HL-60 (cell line): ENCODE measurements around the gene IPO11.
"Not testable (repeated sequence)": the region's sequence is repeated elsewhere in the genome, so short reads cannot be mapped to it uniquely, and the experiment has no call there.

Experiments used
- DNase-seq, 2 experiments: peaks; one replicate each; pipeline ENCODE4 v3.0.0-alpha.2; 2010 to 2020; ENCODE audit warnings: low read depth in 1 of 2, low spot score in 1 of 2
- H3K27ac ChIP-seq: fragments of 250-450 bp; sonication (Bioruptor Pico); replicated peaks from 2 replicates; pipeline ENCODE4 v1.5.1; 2020; ENCODE audit warnings: mild to moderate bottlenecking, moderate library complexity
- H3K27me3 ChIP-seq: fragments of 250-450 bp; sonication (Bioruptor Pico); 2 replicates; pipeline ENCODE4 v1.5.1; 2021; ENCODE audit warnings: mild to moderate bottlenecking, moderate library complexity; ENCODE audit not compliant: insufficient read depth, poor library complexity, severe bottlenecking
- H3K4me3 ChIP-seq: replicated peaks from 2 replicates; pipeline ENCODE4 v1.5.1; 2011; ENCODE audit warnings: mild to moderate bottlenecking, control low read depth, low read length; ENCODE audit not compliant: insufficient read depth
- CTCF ChIP-seq: IDR thresholded peaks from one replicate; pipeline ENCODE4 v1.5.1; 2011; ENCODE audit warnings: low read length, control low read depth, inconsistent platforms; ENCODE audit not compliant: insufficient read depth
- GABPA ChIP-seq: IDR thresholded peaks from 2 replicates; pipeline ENCODE4 v1.6.1; 2012; ENCODE audit warnings: low read depth
- POLR2AphosphoS5 ChIP-seq: IDR thresholded peaks from 2 replicates; pipeline ENCODE4 v1.6.1; 2012; ENCODE audit warnings: low read depth
- REST ChIP-seq: IDR thresholded peaks from 2 replicates; pipeline ENCODE4 v1.6.1; 2012; ENCODE audit warnings: low read depth; ENCODE audit not compliant: insufficient replicate concordance
- SPI1 ChIP-seq: IDR thresholded peaks from 2 replicates; pipeline ENCODE4 v1.6.1; 2012; ENCODE audit warnings: low read depth, mild to moderate bottlenecking, borderline replicate concordance

The IPO11 gene

DNA sequence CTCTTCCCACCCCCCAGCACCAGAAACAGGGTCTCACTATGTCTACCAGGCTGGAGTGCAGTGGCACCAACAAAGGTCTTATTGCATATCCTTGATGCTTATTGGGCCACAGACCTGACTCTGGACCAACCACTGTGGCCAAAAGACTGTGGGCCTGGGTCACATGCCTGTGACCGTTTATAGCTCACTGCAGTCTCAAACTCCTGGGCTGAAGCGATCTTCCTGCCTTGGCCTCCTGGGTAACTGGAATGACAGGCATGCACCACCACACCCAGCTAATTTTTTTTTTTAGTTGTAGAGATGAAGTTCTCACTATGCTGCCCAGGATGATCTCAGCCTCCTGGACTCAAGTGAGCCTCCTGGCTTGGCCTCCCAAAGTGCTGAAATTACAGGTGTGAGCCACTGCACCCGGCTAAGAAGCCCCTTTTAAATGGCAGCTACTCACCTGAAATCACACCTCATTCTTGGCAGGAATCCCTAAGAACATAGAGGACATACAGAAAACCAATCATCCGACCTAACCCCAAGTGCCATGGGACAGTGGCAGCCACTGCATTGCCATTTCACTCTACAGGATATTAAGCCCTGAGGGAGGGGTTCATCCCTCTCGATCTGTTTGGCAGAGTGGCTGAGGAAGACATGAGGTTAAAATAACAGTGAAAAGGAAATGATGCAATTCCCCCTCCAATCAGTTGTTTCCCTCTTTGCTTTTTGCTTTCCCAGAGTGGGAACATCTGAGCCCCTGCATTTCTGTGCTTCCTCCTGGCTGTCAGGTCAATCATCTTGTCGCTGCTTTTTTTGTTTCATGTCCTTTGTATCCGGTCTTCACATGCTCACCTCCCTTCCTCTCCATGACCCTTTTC lies 240.7 kb downstream of the IPO11 start:
- Histone ChIP-seq H3K4me3 (no peak overlapping the region), H3K27ac (no peak overlapping the region), H3K27me3 (no peaks in the 10 kb centered on the region)
- DNase-seq = peak in 1 of 2 experiments; percentile 8
- TF ChIP-seq POLR2AphosphoS5 = no peak
- TF ChIP-seq GABPA = no peak
- no peak for TF ChIP-seq REST
- TF ChIP-seq SPI1 = no peak
- TF ChIP-seq CTCF = no peak

DNA sequence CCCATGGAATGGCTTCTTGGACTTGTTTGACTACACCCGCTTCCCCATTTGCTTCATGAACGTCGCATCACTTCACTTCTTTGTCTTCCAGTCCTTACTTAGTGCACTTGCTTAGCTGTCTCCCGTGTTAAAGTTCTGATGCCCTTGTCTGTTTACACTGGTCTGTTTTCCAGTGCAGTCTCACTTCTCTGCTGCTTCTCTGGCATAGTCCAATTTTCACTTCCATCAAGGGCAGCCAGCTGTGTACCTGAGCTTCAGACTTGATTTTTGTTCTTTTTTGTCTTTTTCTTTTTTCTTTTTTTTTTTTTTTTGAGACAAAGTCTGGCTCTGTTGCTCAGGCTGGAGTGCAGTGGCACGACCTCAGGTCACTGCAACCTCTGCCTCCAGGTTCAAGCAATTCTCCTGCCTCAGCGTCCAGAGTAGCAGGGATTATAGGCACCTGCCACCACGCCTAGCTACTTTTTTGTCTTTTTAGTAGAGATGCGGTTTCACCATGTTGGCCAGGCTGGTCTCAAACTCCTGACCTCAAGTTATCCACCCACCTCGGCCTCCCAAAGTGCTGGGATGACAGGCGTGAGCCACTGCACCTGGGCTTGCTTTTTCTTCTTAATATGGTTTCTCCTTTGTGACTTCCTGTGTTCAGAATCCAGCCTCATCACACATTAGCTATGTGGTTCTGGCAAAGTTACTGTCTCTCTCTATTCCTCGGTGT lies 241.5 kb downstream of the IPO11 start:
- TF ChIP-seq CTCF (no peak), SPI1 (peak; percentile 19; the same call in 1 of the 2 replicates)
- Histone ChIP-seq H3K4me3 (no peak overlapping the region), H3K27ac (no peak overlapping the region), H3K27me3 (no peaks in the 10 kb centered on the region)
- DNase-seq = peak in 1 of 2 experiments; percentile 0

- not testable (repeated sequence) for H3K4me3 ChIP-seq, DNase-seq, H3K27me3 ChIP-seq, H3K27ac ChIP-seq
Measured at GRCh38 chr5:62657772-62658171, 245.2 kb downstream of the IPO11 start.

DNA sequence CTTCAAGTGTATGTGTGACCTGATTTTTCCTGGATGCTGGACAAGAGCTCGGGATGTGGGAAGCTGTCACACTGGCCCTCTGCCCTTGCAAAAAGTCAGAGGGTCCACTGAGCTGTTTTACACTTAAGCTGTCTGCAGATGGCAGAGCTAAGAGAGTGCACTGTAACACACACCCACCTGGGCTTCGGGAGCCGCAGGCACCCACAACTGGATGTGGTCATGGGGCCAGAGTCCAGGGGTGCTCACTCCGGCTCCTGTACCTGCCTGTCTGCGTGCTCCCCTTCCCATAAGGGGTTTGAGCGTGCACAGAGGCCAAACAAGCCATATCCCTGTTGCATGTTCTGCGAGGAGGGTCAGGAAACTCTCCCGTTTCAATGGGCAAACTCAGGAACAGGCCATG lies 248.6 kb downstream of the IPO11 start:
- Histone ChIP-seq H3K4me3 (no peak overlapping the region), H3K27ac (no peak overlapping the region), H3K27me3 (no peaks in the 10 kb centered on the region)
- no peak for DNase-seq
- TF ChIP-seq REST = no peak
- TF ChIP-seq GABPA = no peak
- no peak for TF ChIP-seq CTCF
- no peak for TF ChIP-seq SPI1
- no peak for TF ChIP-seq POLR2AphosphoS5
